ENCODE data around the gene ADGRB3.

ADGRB3 gene

GRCh38 chr6:69146385-69146784, 511.3 kb downstream of the ADGRB3 start:
- no peak for DNase-seq

GRCh38 chr6:69155467-69155866, 520.4 kb downstream of the ADGRB3 start:
- no peak for DNase-seq

GRCh38 chr6:69162811-69163210, 527.7 kb downstream of the ADGRB3 start:
- peak; percentile 79 for DNase-seq

- DNase-seq: peak; percentile 76
Observed at GRCh38 chr6:69164564-69165229, 529.6 kb downstream of the ADGRB3 start.

- DNase-seq: no peak
Observed at GRCh38 chr6:69179681-69180080, 544.6 kb downstream of the ADGRB3 start.

- DNase-seq: no peak
Observed at GRCh38 chr6:69180361-69181067, 545.4 kb downstream of the ADGRB3 start.

- no peak for DNase-seq
Observed at GRCh38 chr6:69181964-69182363, 546.9 kb downstream of the ADGRB3 start.

- DNase-seq: no peak
Observed at GRCh38 chr6:69185276-69185675, 550.2 kb downstream of the ADGRB3 start.

GRCh38 chr6:69202768-69203167, 567.7 kb downstream of the ADGRB3 start:
- peak; percentile 26 for DNase-seq

- DNase-seq: no peak
Observed at GRCh38 chr6:69216127-69216526, 581.0 kb downstream of the ADGRB3 start.

- DNase-seq: no peak
Observed at GRCh38 chr6:69217343-69217742, 582.3 kb downstream of the ADGRB3 start.

- no peak for DNase-seq
Observed at GRCh38 chr6:69220375-69220774, 585.3 kb downstream of the ADGRB3 start.

- DNase-seq: no peak
Observed at GRCh38 chr6:69232008-69232407, 596.9 kb downstream of the ADGRB3 start.

- peak; percentile 75 for DNase-seq
Observed at GRCh38 chr6:69232496-69232895, 597.4 kb downstream of the ADGRB3 start.

- DNase-seq: peak; percentile 95
Observed at GRCh38 chr6:69232911-69233448, 597.9 kb downstream of the ADGRB3 start.

- no peak for DNase-seq
Observed at GRCh38 chr6:69238067-69238466, 603.0 kb downstream of the ADGRB3 start.

- no peak for DNase-seq
Observed at GRCh38 chr6:69246983-69247382, 611.9 kb downstream of the ADGRB3 start.

GRCh38 chr6:69261010-69261409, 625.9 kb downstream of the ADGRB3 start:
- DNase-seq: no peak

GRCh38 chr6:69263297-69263696, 628.2 kb downstream of the ADGRB3 start:
- no peak for DNase-seq

GRCh38 chr6:69265090-69265489, 630.0 kb downstream of the ADGRB3 start:
- no peak for DNase-seq

GRCh38 chr6:69265706-69266105, 630.6 kb downstream of the ADGRB3 start:
- DNase-seq: no peak

GRCh38 chr6:69276204-69276603, 641.1 kb downstream of the ADGRB3 start:
- no peak for DNase-seq

- peak; percentile 42 for DNase-seq
Observed at GRCh38 chr6:69279805-69280204, 644.7 kb downstream of the ADGRB3 start.

GRCh38 chr6:69280858-69281257, 645.8 kb downstream of the ADGRB3 start:
- DNase-seq: no peak

Measured in eye (tissue), 1 donor.